Measurements from ENCODE around the gene UPF3A. TPM values are rescaled to one million over a fixed set of nuclear protein-coding genes. Genes with fewer than 3 reads are reported as not detected.

UPF3A gene
- total and polyA plus RNA-seq, 7 donors = 15.1 to 33.6 (median 20.0) TPM

GRCh38 chr13:114279146-114279545 is 2.3 kb upstream of the UPF3A start:
- Histone ChIP-seq H3K4me3 (no peak overlapping the region), H3K9me3 (no peaks in the 10 kb centered on the region), H3K4me1 (peaks cover 14% of the 10 kb centered on the region), H3K27ac (no peak overlapping the region), H3K36me3 (ENCODE audit: insufficient read depth in 1 of 2, low read depth in 1 of 2) (peaks cover 0 to 48% of the 10 kb centered on the region in 2 donors), H3K27me3 (ENCODE audit: insufficient read depth in 3 of 3, low read length in 2 of 3) (no peaks in the 10 kb centered on the region)
- ATAC-seq = no peak
- intact Hi-C loops (cut with DNase I) = no loop called here
- WGBS, 3 donors = 88 to 90% (median 89%) methylated on average over 4 of the region's 4 CpGs
- no peak for DNase-seq
- TF ChIP-seq CTCF (IDR thresholded peaks at IDR 0.05) = no peak

- H3K4me3 ChIP-seq = no peak overlapping the region
- WGBS, 3 donors = 89 to 94% (median 92%) methylated on average over 2 of the region's 2 CpGs
- TF ChIP-seq CTCF (IDR thresholded peaks at IDR 0.05) = no peak
- H3K9me3 ChIP-seq = no peaks in the 10 kb centered on the region
- DNase-seq (no peak), ATAC-seq (no peak)
- H3K27ac ChIP-seq = peak overlapping the region; percentile 97
- H3K4me1 ChIP-seq = peaks cover 14% of the 10 kb centered on the region
- H3K36me3 ChIP-seq (ENCODE audit: insufficient read depth in 1 of 2, low read depth in 1 of 2) = peaks cover 0 to 48% of the 10 kb centered on the region in 2 donors
- intact Hi-C loops (cut with DNase I) = no loop called here
- no peaks in the 10 kb centered on the region for H3K27me3 ChIP-seq (ENCODE audit: insufficient read depth in 3 of 3, low read length in 2 of 3)
Observed at GRCh38 chr13:114279758-114280355, 1.5 kb upstream of the UPF3A start.

GRCh38 chr13:114282041-114282670 is 755 bp downstream of the UPF3A start:
- ATAC-seq (peak; percentile 7 to 77 (median 72)), DNase-seq (peak; percentile 29 to 66)
- TF ChIP-seq CTCF (IDR thresholded peaks at IDR 0.05) = no peak
- WGBS, 3 donors = 0 to 1% (median 1%) methylated on average over 46 to 50 of the region's 50 CpGs
- Histone ChIP-seq H3K4me1 (peaks cover 14% of the 10 kb centered on the region), H3K9me3 (no peaks in the 10 kb centered on the region), H3K27me3 (ENCODE audit: insufficient read depth in 3 of 3, low read length in 2 of 3) (no peaks in the 10 kb centered on the region), H3K4me3 (peak overlapping the region; percentile 81), H3K36me3 (ENCODE audit: insufficient read depth in 1 of 2, low read depth in 1 of 2) (peaks cover 4 to 46% of the 10 kb centered on the region in 2 donors), H3K27ac (peak overlapping the region; percentile 97)
- intact Hi-C loops (cut with DNase I) = no loop called here

GRCh38 chr13:114283576-114283975 is 2.2 kb downstream of the UPF3A start:
- peaks cover 4 to 48% of the 10 kb centered on the region in 2 donors for H3K36me3 ChIP-seq (ENCODE audit: insufficient read depth in 1 of 2, low read depth in 1 of 2)
- no peaks in the 10 kb centered on the region for H3K9me3 ChIP-seq
- no peak overlapping the region for H3K27ac ChIP-seq
- WGBS, 3 donors = 80 to 86% (median 84%) methylated on average over 3 of the region's 3 CpGs
- no peaks in the 10 kb centered on the region for H3K27me3 ChIP-seq (ENCODE audit: insufficient read depth in 3 of 3, low read length in 2 of 3)
- ATAC-seq (no peak), DNase-seq (no peak)
- intact Hi-C loops (cut with DNase I) = no loop called here
- peaks cover 14% of the 10 kb centered on the region for H3K4me1 ChIP-seq
- no peak for TF ChIP-seq CTCF (IDR thresholded peaks at IDR 0.05)
- no peak overlapping the region for H3K4me3 ChIP-seq

Data from psoas muscle (tissue), 8 donors.